Suprapubic skin (tissue), 4 donors: ENCODE data around the gene COL18A1. TPM values are rescaled to one million over a fixed set of nuclear protein-coding genes. Genes with fewer than 3 reads are reported as not detected.

Experiments used
- DNase-seq, 2 donors: peaks; one replicate each; pipeline ENCODE4 v3.0.0-alpha.2; 2019; ENCODE audit warnings: low spot score in 2 of 2
- H3K27ac ChIP-seq: fragments of 200-600 bp; sonication (generic); one replicate; pipeline ENCODE4 v1.5.1; 2019
- H3K27me3 ChIP-seq: fragments of 200-600 bp; sonication (generic); one replicate; pipeline ENCODE4 v1.5.1; 2019
- H3K36me3 ChIP-seq: fragments of 200-600 bp; sonication (generic); one replicate; pipeline ENCODE4 v1.5.1; 2019
- H3K4me1 ChIP-seq: fragments of 200-600 bp; sonication (generic); one replicate; pipeline ENCODE4 v1.5.1; 2019
- H3K4me3 ChIP-seq: fragments of 200-600 bp; sonication (generic); one replicate; pipeline ENCODE4 v1.5.1; 2019; ENCODE audit warnings: mild to moderate bottlenecking
- H3K9me3 ChIP-seq: fragments of 200-600 bp; sonication (generic); one replicate; pipeline ENCODE4 v1.5.1; 2019
- EP300 ChIP-seq: sonication (generic); formaldehyde crosslinking; IDR thresholded peaks from one replicate; pipeline ENCODE4 v1.6.1; 2017; ENCODE audit warnings: antibody characterized with exemption
- POLR2A ChIP-seq, 2 donors: fragments of 450-650 bp; IDR thresholded peaks; one replicate each; pipeline ENCODE4 v1.6.1; 2017; ENCODE audit warnings: antibody characterized with exemption in 2 of 2, mild to moderate bottlenecking in 2 of 2, moderate library complexity in 2 of 2
- POLR2AphosphoS5 ChIP-seq, 3 donors: sonication (generic); formaldehyde crosslinking; IDR thresholded peaks; one replicate each; pipeline ENCODE4 v1.6.1; 2017; ENCODE audit warnings: antibody characterized with exemption in 3 of 3
- WGBS: methylation state at CpG from one replicate; pipeline ENCODE4 v1.1.5; 2018; 5-methylcytosine and 5-hydroxymethylcytosine counted together
- total RNA-seq, 4 donors: library from RNA; depleted of rRNA; stranded (reverse); fragments of >200 nt; gene quantifications; one replicate each; pipeline ENCODE4 v1.1.0, GENCODE V29; 2016
- TF ChIP-seq, protein P1 (sequence below), 2 donors: fragments of 200-600 bp in 1 of 2; fragments of 450-650 bp in 1 of 2; sonication (generic) in 1 of 2; IDR thresholded peaks; one replicate each; pipeline ENCODE4 v1.5.1; 2016 to 2019; ENCODE audit warnings: antibody characterized with exemption in 2 of 2, mild to moderate bottlenecking in 1 of 2, moderate library complexity in 1 of 2

The COL18A1 gene
- total RNA-seq, 4 donors from 2014 or later = 71.9 to 157 (median 101) TPM

DNA sequence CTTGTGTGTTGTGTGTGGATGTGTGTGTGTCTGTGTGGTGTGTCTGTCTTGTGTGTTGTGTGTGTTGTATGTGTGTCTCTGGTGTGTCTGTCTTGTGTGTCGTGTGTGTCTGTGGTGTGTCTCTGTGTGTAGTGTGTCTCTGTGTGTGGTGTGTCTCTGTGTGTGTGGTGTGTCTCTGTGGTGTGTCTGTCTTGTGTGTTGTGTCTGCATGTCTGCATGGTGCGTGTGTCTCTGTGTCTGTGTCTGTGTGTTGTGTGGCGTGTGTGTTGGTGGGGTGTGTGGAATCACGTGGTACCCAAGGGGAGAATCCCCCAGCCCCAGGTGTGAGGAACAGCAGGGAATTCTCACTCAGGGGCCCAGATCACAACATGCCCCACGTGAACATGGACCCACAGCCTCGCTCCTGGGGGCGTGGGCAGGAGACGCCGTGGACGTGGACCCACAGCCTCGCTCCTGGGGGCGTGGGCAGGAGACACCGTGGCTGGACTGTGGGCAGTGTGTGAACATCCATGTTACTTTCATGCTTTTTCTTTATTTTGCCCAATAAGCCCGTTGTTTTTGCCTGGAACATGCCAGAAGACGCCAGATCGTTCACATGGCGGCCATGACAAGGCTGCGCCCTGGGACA, 69.5 kb downstream of the COL18A1 start:
- H3K36me3 ChIP-seq = peaks cover 33% of the 10 kb centered on the region
- DNase-seq = no peak
- WGBS = 95% methylated on average over 18 of the region's 18 CpGs
- H3K9me3 ChIP-seq = no peaks in the 10 kb centered on the region
- H3K27me3 ChIP-seq = no peaks in the 10 kb centered on the region
- H3K4me1 ChIP-seq = peaks cover 43% of the 10 kb centered on the region
- H3K4me3 ChIP-seq = no peak overlapping the region
- TF ChIP-seq, protein P1, sequence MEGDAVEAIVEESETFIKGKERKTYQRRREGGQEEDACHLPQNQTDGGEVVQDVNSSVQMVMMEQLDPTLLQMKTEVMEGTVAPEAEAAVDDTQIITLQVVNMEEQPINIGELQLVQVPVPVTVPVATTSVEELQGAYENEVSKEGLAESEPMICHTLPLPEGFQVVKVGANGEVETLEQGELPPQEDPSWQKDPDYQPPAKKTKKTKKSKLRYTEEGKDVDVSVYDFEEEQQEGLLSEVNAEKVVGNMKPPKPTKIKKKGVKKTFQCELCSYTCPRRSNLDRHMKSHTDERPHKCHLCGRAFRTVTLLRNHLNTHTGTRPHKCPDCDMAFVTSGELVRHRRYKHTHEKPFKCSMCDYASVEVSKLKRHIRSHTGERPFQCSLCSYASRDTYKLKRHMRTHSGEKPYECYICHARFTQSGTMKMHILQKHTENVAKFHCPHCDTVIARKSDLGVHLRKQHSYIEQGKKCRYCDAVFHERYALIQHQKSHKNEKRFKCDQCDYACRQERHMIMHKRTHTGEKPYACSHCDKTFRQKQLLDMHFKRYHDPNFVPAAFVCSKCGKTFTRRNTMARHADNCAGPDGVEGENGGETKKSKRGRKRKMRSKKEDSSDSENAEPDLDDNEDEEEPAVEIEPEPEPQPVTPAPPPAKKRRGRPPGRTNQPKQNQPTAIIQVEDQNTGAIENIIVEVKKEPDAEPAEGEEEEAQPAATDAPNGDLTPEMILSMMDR (IDR thresholded peaks at IDR 0.05) = no peak
- no peak for TF ChIP-seq EP300
- TF ChIP-seq POLR2A (IDR thresholded peaks at IDR 0.05) = no peak
- no peak for TF ChIP-seq POLR2AphosphoS5 (IDR thresholded peaks at IDR 0.05)
- no peak overlapping the region for H3K27ac ChIP-seq

DNA sequence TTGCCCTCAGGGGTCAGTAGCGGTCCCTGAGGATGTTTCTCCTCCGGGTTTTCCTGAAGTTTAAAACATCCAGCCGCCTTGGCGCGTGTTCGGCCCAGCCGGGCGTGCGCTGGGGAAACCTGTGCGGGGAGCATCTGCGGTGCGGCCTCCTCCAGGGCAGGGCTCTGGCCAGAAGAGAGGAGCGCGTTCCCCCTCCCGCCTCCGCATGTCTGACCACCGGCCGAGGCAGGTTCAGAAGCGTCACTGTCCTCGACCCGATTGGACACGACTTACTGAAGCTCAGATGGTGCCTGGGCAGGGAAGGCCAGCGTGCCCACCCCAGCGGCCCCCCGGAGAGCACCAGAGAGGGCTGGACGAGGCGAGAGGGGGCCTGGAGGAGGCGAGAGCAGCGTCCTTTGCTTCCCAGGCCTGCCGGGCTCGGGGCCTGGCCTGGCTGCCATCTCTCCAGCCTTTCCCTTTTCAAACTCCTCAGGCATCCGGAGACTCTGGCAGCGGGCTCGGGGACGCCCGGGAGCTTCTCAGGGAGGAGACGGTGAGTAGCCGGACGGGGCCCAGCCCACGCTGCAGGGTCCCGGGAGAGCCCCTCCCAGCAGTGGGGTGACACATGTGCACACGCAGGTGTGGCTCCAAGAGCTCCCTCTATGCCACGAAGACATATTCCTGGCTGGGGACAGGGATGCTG, 70.2 kb downstream of the COL18A1 start:
- Histone ChIP-seq H3K27ac (no peak overlapping the region), H3K9me3 (no peaks in the 10 kb centered on the region), H3K27me3 (no peaks in the 10 kb centered on the region), H3K4me3 (no peak overlapping the region), H3K4me1 (peaks cover 36% of the 10 kb centered on the region), H3K36me3 (peaks cover 40% of the 10 kb centered on the region)
- 86% methylated on average over 7 of the region's 43 CpGs for WGBS
- no peak for DNase-seq
- TF ChIP-seq, protein P1 (IDR thresholded peaks at IDR 0.05) = no peak
- TF ChIP-seq POLR2A (IDR thresholded peaks at IDR 0.05) = no peak
- TF ChIP-seq EP300 = no peak
- no peak for TF ChIP-seq POLR2AphosphoS5 (IDR thresholded peaks at IDR 0.05)

DNA sequence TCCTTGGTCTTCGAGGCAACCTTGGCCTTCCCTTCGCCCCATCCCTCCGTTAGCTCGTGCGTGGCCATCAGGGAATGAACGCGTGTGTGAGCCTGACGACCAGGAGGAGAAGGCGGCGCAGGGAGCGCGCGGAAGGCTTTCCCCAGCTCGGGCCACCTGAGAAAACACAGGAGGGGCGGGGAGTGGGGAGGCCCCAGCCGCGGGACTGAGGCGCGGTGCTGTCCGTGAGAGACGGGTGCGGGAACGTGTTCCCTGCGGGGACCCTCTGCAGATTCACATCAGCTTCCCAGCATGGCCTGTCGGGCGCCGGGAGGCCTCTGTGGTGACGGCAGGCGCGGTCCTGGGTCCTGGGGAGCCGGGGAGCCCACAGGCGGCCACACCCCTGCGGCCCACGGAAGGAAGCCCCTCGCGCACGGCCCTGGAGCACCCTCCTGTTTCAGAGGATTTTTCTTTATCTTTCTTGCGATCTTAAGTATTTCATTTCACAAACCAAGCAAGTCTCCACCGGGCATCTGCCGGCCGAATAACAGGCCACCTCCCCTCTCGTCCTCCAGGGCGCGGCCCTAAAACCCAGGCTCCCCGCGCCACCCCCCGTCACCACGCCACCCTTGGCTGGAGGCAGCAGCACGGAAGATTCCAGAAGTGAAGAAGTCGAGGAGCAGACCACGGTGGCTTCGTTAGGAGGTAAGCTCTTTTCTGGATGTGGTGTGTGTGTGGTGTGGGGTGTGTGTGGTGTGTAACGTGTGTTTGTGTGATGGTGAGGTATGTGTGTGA, 71.0 kb downstream of the COL18A1 start:
- Histone ChIP-seq H3K4me3 (no peak overlapping the region), H3K27me3 (no peaks in the 10 kb centered on the region), H3K4me1 (peaks cover 27% of the 10 kb centered on the region), H3K36me3 (peaks cover 49% of the 10 kb centered on the region), H3K9me3 (no peaks in the 10 kb centered on the region), H3K27ac (no peak overlapping the region)
- TF ChIP-seq POLR2A (IDR thresholded peaks at IDR 0.05) (no peak), POLR2AphosphoS5 (IDR thresholded peaks at IDR 0.05) (no peak), EP300 (no peak)
- TF ChIP-seq, protein P1 (IDR thresholded peaks at IDR 0.05) = no peak
- DNase-seq = no peak
- 89% methylated on average over 53 of the region's 53 CpGs for WGBS

DNA sequence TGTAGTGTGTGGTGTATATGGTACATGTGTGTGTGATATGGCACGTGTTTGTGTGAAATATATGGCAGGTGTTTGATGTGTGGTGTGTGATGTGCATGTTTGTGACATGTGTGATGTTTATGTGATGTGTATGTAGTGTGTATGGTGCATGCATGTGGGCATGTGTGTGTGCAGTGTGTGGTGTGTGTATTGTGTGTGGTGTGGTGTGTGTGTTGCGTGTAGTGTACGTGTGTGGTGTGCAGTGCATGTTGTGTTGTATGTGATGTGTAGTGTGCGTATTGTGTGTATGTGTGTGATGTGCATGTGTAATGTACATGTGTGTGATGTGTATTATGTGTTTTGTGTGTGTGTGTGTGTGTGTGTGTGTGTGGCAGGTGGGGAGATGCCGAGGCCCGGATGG, 71.6 kb downstream of the COL18A1 start:
- Histone ChIP-seq H3K27me3 (no peaks in the 10 kb centered on the region), H3K27ac (no peak overlapping the region), H3K36me3 (peaks cover 54% of the 10 kb centered on the region), H3K4me1 (peaks cover 21% of the 10 kb centered on the region), H3K9me3 (no peaks in the 10 kb centered on the region), H3K4me3 (no peak overlapping the region)
- TF ChIP-seq POLR2AphosphoS5 (IDR thresholded peaks at IDR 0.05) = no peak
- TF ChIP-seq POLR2A (IDR thresholded peaks at IDR 0.05) = no peak
- TF ChIP-seq, protein P1 (IDR thresholded peaks at IDR 0.05) = no peak
- no peak for TF ChIP-seq EP300
- no peak for DNase-seq
- WGBS = 94% methylated on average over 6 of the region's 6 CpGs
